Right atrium auricular region (tissue), 2 donors: ENCODE results near the gene COL10A1. TPM values are rescaled to one million over a fixed set of nuclear protein-coding genes. Genes with fewer than 3 reads are reported as not detected.
"Not testable (repeated sequence)": the region's sequence is repeated elsewhere in the genome, so short reads cannot be mapped to it uniquely, and the experiment has no call there.

Experiments
- DNase-seq: peaks from one replicate; pipeline ENCODE4 v3.0.0-alpha.2; 2019; ENCODE audit warnings: low spot score
- H3K27ac ChIP-seq, 2 donors: fragments of 200-600 bp; sonication (generic); 1 replicate in 1 of 2; 2 replicates in 1 of 2; pipeline ENCODE4 v1.5.1; 2016 to 2019
- H3K27me3 ChIP-seq, 2 donors: fragments of 200-600 bp; sonication (generic); one replicate each; pipeline versions ENCODE4 v1.5.1 to v1.6.0; 2017 to 2019
- H3K36me3 ChIP-seq: fragments of 200-600 bp; sonication (generic); one replicate; pipeline ENCODE4 v1.5.1; 2016
- H3K4me1 ChIP-seq, 2 donors: fragments of 200-600 bp; sonication (generic); one replicate each; pipeline versions ENCODE4 v1.5.1 to v1.6.0; 2017 to 2019
- H3K4me3 ChIP-seq, 2 donors: fragments of 200-600 bp; sonication (generic); 1 replicate in 1 of 2; 2 replicates in 1 of 2; pipeline ENCODE4 v1.5.1; 2017 to 2019; ENCODE audit warnings: mild to moderate bottlenecking in 1 of 2, moderate library complexity in 1 of 2
- H3K9me3 ChIP-seq, 2 donors: fragments of 200-600 bp; sonication (generic); one replicate each; pipeline ENCODE4 v1.5.1; 2019
- total RNA-seq, 2 donors: library from RNA; depleted of rRNA; stranded (reverse); fragments of >200 nt; gene quantifications; one replicate each; pipeline ENCODE4 v1.1.0, GENCODE V29; 2016
- TF ChIP-seq, protein P1 (sequence below), 2 donors: fragments of 200-600 bp; sonication (generic); IDR thresholded peaks; one replicate each; pipeline ENCODE4 v1.5.1; 2019; ENCODE audit warnings: antibody characterized with exemption in 2 of 2

COL10A1 gene
- total RNA-seq, 2 donors from 2014 or later: not detected

DNA sequence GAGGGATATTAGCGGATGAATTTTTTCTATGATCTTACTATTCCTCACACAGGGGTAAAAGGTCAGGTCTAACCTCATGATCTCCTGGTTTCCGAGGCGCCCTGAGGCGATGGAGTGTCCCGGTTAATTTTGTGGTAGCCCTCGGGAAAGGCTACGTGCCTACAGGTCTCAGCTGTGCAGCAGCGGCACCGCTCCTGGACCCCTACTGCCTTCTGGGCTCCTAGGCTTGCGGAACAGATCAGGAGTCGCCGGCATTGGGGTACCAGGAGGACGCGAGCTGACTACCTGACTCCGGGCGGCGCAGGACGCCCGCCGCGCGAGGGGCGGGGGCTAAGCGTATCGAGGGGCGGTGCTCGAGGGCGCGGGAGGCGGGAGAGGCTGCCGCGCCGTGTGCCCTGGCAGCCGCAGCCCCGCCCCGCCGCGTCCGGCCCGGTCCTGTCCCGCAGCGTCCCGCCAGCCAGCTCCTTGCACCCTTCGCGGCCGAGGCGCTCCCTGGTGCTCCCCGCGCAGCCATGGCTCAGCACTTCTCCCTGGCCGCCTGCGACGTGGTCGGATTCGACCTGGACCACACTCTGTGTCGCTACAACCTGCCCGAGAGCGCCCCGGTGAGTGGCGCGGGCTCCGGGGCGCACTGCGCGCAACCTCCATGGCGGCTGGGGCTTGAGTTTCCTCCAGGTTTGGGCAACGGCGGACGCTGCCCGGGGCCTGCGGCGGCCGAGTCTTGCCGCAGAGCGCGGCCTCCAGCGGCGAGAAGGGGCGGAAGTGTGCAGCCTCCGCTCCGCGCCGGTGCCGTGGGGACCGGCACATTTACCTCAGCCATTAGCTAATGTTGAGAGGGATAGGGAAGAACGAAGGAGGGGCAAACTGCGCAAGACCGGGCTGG is 25.3 kb downstream of the COL10A1 start, which contains the start of gene NT5DC1:
TSS of gene NT5DC1 (plus strand) at position 435 of the 883 bp plus-strand sequence. CDS start at position 513, 78 bp downstream.
- H3K27ac ChIP-seq: peak within 1 kb of the TSS; percentile 94 to 95
- peaks cover 0 to 6% of the 10 kb centered on the region in 2 donors for H3K9me3 ChIP-seq
- H3K36me3 ChIP-seq: no peaks in the 10 kb centered on the region
- peak; percentile 87 for DNase-seq
- TF ChIP-seq, protein P1, sequence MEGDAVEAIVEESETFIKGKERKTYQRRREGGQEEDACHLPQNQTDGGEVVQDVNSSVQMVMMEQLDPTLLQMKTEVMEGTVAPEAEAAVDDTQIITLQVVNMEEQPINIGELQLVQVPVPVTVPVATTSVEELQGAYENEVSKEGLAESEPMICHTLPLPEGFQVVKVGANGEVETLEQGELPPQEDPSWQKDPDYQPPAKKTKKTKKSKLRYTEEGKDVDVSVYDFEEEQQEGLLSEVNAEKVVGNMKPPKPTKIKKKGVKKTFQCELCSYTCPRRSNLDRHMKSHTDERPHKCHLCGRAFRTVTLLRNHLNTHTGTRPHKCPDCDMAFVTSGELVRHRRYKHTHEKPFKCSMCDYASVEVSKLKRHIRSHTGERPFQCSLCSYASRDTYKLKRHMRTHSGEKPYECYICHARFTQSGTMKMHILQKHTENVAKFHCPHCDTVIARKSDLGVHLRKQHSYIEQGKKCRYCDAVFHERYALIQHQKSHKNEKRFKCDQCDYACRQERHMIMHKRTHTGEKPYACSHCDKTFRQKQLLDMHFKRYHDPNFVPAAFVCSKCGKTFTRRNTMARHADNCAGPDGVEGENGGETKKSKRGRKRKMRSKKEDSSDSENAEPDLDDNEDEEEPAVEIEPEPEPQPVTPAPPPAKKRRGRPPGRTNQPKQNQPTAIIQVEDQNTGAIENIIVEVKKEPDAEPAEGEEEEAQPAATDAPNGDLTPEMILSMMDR (IDR thresholded peaks at IDR 0.05): peak; percentile 23 to 56
- H3K27me3 ChIP-seq: no peaks in the 10 kb centered on the region
- H3K4me3 ChIP-seq: peak within 1 kb of the TSS; percentile 70 to 75
- H3K4me1 ChIP-seq: peaks cover 0 to 36% of the 10 kb centered on the region in 2 donors

DNA sequence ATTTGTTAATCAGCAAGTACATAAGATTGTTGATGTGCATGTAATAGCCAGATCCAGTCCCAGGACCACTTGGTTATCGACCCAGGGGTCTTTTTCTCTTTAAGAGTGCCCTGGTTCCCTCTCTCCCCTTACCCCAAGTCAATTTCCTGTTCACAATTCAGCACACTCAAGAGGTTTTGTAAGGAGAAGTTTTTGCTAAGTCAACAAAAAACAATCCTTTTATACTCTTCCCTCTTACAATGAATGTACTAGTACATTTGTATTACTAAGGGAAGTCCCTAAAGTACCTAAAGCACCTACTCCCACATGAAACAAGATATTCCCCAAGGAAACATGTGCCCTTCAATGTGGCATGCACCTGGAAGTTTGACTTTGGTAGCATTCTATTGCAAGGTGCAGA is 26.9 kb downstream of the COL10A1 start:
- Histone ChIP-seq H3K9me3 (peaks cover 0 to 6% of the 10 kb centered on the region in 2 donors), H3K27ac (peak overlapping the region in 1 of 2 donors; percentile 95)
- TF ChIP-seq, protein P1 (IDR thresholded peaks at IDR 0.05): no peak

DNA sequence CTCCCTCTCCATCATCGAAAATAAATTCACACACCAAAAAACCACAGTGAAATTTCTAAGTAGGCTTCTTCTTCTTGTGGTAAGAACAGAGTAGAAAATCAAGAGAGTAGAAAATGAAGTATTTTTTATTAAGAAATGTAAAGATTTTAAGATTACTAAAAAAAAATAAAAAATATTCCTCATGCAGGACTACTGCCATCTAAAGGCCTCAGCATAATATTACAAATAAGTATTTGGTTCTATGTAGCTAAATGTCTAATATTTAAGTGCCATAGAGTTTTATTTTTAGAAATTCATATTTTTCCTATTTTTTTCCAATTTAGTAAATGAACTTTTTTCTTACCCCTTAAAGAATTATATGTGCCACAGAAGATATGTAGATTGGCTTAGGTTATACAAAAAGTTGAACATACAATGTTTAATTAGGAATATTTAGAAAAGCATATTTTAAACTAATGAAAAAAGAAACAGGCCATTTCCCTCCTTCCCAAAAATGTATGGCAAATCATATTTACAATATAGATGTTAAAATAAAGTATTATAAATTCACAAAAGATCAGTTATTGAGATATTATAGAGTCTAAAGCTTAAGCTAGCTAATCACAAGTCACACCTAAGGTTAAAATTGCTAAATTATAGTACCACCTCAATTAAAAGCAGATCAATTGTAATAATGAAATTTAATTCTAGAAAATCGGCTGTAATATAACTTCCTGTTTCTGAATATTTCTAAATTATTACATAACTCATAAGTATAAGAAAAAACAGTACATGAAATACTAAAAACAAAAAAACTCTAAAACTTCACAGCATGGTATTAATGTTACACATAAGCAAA is 28.7 kb downstream of the COL10A1 start:
- H3K27me3 ChIP-seq: no peaks in the 10 kb centered on the region
- H3K9me3 ChIP-seq: peaks cover 0 to 6% of the 10 kb centered on the region in 2 donors
- H3K4me1 ChIP-seq: peaks cover 0 to 10% of the 10 kb centered on the region in 2 donors
- H3K27ac ChIP-seq: no peak overlapping the region
- TF ChIP-seq, protein P1 (IDR thresholded peaks at IDR 0.05): peak; percentile 15 to 68
- no peaks in the 10 kb centered on the region for H3K36me3 ChIP-seq
- DNase-seq: no peak
- H3K4me3 ChIP-seq: no peak overlapping the region

More for the DNA sequence above, 26.9 kb downstream of the COL10A1 start:
- Histone ChIP-seq H3K27me3 (no peaks in the 10 kb centered on the region), H3K4me1 (peaks cover 0 to 24% of the 10 kb centered on the region in 2 donors), H3K36me3 (no peaks in the 10 kb centered on the region), H3K4me3 (peak overlapping the region; percentile 1 to 75)
- DNase-seq: no peak

DNA sequence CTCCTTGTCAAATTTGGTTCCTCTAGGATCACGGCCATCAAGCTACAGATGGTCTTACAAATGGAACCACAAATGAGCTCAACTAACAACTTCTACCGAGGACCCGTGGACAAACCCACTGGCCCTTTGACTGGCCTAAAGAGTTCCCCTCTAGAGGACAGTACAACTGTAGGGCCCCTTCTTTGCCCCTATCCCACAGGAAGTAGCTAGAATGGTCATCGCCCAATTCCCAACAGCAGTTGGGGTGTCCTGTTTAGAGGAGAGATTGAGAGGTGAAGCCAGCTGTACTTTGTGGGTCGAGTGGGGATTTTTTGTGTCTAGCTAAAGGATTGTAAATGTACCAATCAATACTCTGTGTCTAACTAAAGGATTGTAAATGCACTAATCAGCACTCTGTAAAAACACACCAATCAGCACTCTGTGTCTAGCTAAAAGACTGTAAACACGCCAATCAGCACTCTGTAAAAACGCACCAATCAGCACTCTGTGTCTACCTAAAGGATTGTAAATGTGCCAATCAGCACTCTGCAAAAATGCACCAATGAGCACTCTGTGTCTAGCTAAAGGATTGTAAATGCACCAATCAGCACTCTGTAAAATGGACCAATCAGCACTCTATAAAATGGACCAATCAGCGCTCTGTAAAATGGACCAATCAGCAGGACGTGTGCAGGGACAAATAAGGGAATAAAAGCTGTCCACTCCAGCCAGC is 29.7 kb downstream of the COL10A1 start:
- not testable (repeated sequence) for H3K36me3 ChIP-seq

DNA sequence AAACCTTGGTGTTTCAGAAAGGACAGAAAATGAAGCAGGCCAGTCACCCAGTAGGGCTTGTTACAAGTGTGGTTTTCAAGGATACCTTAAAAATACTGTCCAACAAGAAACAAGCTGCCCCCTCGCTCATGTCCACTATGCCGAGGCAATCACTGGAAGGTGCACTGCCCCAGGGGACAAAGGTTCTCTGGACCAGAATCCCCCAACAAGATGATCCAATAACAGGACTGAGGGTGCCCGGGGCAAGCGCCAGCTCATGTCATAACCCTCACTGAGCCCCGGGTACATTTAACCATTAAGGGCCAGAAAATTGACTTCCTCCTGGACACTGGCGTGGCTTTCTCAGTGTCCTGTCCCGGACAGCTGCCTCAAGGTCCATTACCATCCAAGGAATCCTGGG is 31.9 kb downstream of the COL10A1 start:
- no peaks in the 10 kb centered on the region for H3K4me1 ChIP-seq
- TF ChIP-seq, protein P1 (IDR thresholded peaks at IDR 0.05): no peak
- no peaks in the 10 kb centered on the region for H3K36me3 ChIP-seq
- no peaks in the 10 kb centered on the region for H3K27me3 ChIP-seq
- no peak overlapping the region for H3K27ac ChIP-seq
- H3K4me3 ChIP-seq: no peak overlapping the region
- no peak for DNase-seq
- peaks cover 0 to 6% of the 10 kb centered on the region in 2 donors for H3K9me3 ChIP-seq

More for the DNA sequence above, 29.7 kb downstream of the COL10A1 start:
- H3K9me3 ChIP-seq, H3K4me1 ChIP-seq, H3K27ac ChIP-seq, H3K27me3 ChIP-seq, DNase-seq, H3K4me3 ChIP-seq: not testable (repeated sequence)
